Measurements from ENCODE around the gene PNMA8C.

GRCh38 chr19:46452186-46452585, 23.4 kb upstream of the PNMA8C start:
- TF ChIP-seq JUN (IDR thresholded peaks at IDR 0.05; ENCODE audit: borderline replicate concordance, insufficient read depth, insufficient read length, low read depth) (no peak), POLR2A (IDR thresholded peaks at IDR 0.05; ENCODE audit: low read depth, low read length) (no peak), EZH2 (IDR thresholded peaks at IDR 0.05; ENCODE audit: borderline replicate concordance, low read depth, low read length, severe bottlenecking) (no peak), MAX (IDR thresholded peaks at IDR 0.05; ENCODE audit: insufficient read depth, insufficient read length) (no peak), POLR2AphosphoS5 (IDR thresholded peaks at IDR 0.05; ENCODE audit: insufficient read depth, low read depth, low read length) (no peak), FOS (IDR thresholded peaks at IDR 0.05; ENCODE audit: borderline replicate concordance, insufficient read depth, low read length) (no peak)
- TF ChIP-seq, protein P1, sequence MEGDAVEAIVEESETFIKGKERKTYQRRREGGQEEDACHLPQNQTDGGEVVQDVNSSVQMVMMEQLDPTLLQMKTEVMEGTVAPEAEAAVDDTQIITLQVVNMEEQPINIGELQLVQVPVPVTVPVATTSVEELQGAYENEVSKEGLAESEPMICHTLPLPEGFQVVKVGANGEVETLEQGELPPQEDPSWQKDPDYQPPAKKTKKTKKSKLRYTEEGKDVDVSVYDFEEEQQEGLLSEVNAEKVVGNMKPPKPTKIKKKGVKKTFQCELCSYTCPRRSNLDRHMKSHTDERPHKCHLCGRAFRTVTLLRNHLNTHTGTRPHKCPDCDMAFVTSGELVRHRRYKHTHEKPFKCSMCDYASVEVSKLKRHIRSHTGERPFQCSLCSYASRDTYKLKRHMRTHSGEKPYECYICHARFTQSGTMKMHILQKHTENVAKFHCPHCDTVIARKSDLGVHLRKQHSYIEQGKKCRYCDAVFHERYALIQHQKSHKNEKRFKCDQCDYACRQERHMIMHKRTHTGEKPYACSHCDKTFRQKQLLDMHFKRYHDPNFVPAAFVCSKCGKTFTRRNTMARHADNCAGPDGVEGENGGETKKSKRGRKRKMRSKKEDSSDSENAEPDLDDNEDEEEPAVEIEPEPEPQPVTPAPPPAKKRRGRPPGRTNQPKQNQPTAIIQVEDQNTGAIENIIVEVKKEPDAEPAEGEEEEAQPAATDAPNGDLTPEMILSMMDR (IDR thresholded peaks at IDR 0.05; ENCODE audit: extremely low read depth in 1 of 2, insufficient read depth in 1 of 2, low read depth in 1 of 2, low read length in 2 of 2): no peak
